Smooth muscle cell (in vitro differentiated cells): ENCODE data around the gene SYNE2. TPM values are rescaled to one million over a fixed set of nuclear protein-coding genes. Genes with fewer than 3 reads are reported as not detected.
"Not testable (repeated sequence)": the region's sequence is repeated elsewhere in the genome, so short reads cannot be mapped to it uniquely, and the experiment has no call there.

ENCODE experiments used
- DNase-seq: peaks from one replicate; lab custom pipeline; 2025; ENCODE audit not compliant: unreplicated experiment; lab: John Stamatoyannopoulos, UW
- H2AFZ ChIP-seq: fragments of 200-600 bp; sonication (generic); 2 replicates; pipeline ENCODE4 v1.6.0; 2016; ENCODE audit warnings: antibody characterized with exemption, low read depth, mild to moderate bottlenecking
- H3F3A ChIP-seq: fragments of 200-600 bp; sonication (generic); 2 replicates; pipeline ENCODE4 v1.6.0; 2017; ENCODE audit warnings: antibody characterized with exemption, low read depth
- H3K27ac ChIP-seq: fragments of 200-600 bp; sonication (generic); 2 replicates; pipeline ENCODE4 v1.5.1; 2016; ENCODE audit warnings: low read depth, mild to moderate bottlenecking
- H3K27me3 ChIP-seq: fragments of 200-600 bp; sonication (generic); 2 replicates; pipeline ENCODE4 v1.6.1; 2016; ENCODE audit warnings: low read depth, mild to moderate bottlenecking
- H3K36me3 ChIP-seq: fragments of 200-600 bp; sonication (generic); 2 replicates; pipeline ENCODE4 v1.5.1; 2016; ENCODE audit warnings: low read depth
- H3K4me1 ChIP-seq: fragments of 200-600 bp; sonication (generic); 2 replicates; pipeline ENCODE4 v1.5.1; 2016; ENCODE audit warnings: low read depth
- H3K4me2 ChIP-seq: fragments of 200-600 bp; sonication (generic); 2 replicates; pipeline ENCODE4 v1.6.0; 2016; ENCODE audit warnings: mild to moderate bottlenecking
- H3K4me3 ChIP-seq: fragments of 200-600 bp; sonication (generic); 2 replicates; pipeline ENCODE4 v1.5.1; 2016; ENCODE audit warnings: mild to moderate bottlenecking
- H3K79me2 ChIP-seq: fragments of 200-600 bp; sonication (generic); 2 replicates; pipeline ENCODE4 v1.6.0; 2016; ENCODE audit warnings: low read depth, mild to moderate bottlenecking
- H3K9ac ChIP-seq: fragments of 200-600 bp; sonication (generic); 2 replicates; pipeline ENCODE4 v1.6.0; 2016; ENCODE audit warnings: low read depth
- H3K9me3 ChIP-seq: fragments of 200-600 bp; sonication (generic); replicated peaks from 2 replicates; pipeline ENCODE4 v1.5.1; 2016; ENCODE audit warnings: low read depth
- H4K20me1 ChIP-seq: fragments of 200-600 bp; sonication (generic); 2 replicates; pipeline ENCODE4 v1.6.0; 2016; ENCODE audit warnings: low read depth
- WGBS: methylation state at CpG from one replicate; pipeline ENCODE4 v1.1.7; 2016; ENCODE audit warnings: low lambda C conversion rate; 5-methylcytosine and 5-hydroxymethylcytosine counted together
- polyA plus RNA-seq: library from polyadenylated mRNA; unstranded; fragments of >200 nt; fragmentation: Nextera tagmentation; extraction: Ambion mirVana; gene quantifications from 2 replicates; pipeline ENCODE4 v1.2.1, GENCODE V29; 2016
- total RNA-seq: library from RNA; depleted of rRNA; stranded (reverse); fragments of >200 nt; gene quantifications from 2 replicates; pipeline ENCODE4 v1.2.3, GENCODE V29; 2014
- TF ChIP-seq, protein P1 (sequence below): fragments of 200-600 bp; sonication (generic); IDR thresholded peaks from 2 replicates; pipeline ENCODE4 v1.5.1; 2017; ENCODE audit warnings: borderline replicate concordance, mild to moderate bottlenecking, antibody characterized with exemption; ENCODE audit not compliant: insufficient read depth, poor library complexity, severe bottlenecking

The SYNE2 gene
- total and polyA plus RNA-seq, 2 experiments from 2014 or later, result 4.8 to 20.9 TPM

- Histone ChIP-seq H3K27me3 (no peaks in the 10 kb centered on the region), H3F3A (no peaks in the 10 kb centered on the region), H3K36me3 (no peaks in the 10 kb centered on the region), H3K79me2 (no peaks in the 10 kb centered on the region), H3K9ac (no peak overlapping the region), H3K4me2 (no peak overlapping the region), H3K9me3 (no peaks in the 10 kb centered on the region), H2AFZ (no peak overlapping the region), H3K27ac (no peak overlapping the region), H3K4me1 (no peaks in the 10 kb centered on the region), H3K4me3 (no peak overlapping the region), H4K20me1 (no peaks in the 10 kb centered on the region)
- TF ChIP-seq, protein P1, sequence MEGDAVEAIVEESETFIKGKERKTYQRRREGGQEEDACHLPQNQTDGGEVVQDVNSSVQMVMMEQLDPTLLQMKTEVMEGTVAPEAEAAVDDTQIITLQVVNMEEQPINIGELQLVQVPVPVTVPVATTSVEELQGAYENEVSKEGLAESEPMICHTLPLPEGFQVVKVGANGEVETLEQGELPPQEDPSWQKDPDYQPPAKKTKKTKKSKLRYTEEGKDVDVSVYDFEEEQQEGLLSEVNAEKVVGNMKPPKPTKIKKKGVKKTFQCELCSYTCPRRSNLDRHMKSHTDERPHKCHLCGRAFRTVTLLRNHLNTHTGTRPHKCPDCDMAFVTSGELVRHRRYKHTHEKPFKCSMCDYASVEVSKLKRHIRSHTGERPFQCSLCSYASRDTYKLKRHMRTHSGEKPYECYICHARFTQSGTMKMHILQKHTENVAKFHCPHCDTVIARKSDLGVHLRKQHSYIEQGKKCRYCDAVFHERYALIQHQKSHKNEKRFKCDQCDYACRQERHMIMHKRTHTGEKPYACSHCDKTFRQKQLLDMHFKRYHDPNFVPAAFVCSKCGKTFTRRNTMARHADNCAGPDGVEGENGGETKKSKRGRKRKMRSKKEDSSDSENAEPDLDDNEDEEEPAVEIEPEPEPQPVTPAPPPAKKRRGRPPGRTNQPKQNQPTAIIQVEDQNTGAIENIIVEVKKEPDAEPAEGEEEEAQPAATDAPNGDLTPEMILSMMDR, result no peak
- no peak for DNase-seq
- 97% methylated on average over 2 of the region's 2 CpGs for WGBS
These were observed 173.8 kb downstream of the SYNE2 start for GRCh38 chr14:64026600-64026999.

DNA sequence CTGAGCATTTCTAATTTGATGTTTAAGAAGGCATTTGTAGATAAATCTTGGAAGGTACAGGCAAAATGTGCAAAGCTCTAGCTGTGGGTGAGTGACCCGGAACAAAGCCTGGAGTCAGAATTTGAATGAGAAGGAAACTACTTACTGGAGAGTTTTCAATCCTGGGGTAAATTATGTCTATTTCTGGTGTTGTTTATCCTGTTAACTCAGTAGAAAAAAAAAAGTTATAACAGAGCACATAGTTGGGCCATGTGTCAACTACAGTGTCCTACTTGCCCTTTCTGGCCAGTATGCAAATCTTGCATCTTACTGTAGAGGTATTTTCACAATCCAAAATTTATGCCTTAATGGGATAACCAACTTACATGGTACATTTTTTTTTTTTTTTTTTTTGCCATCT is 182.3 kb downstream of the SYNE2 start:
- Histone ChIP-seq H3K79me2 (no peaks in the 10 kb centered on the region), H4K20me1 (no peaks in the 10 kb centered on the region), H3K4me3 (no peak overlapping the region), H2AFZ (no peak overlapping the region), H3K4me1 (peaks cover 9% of the 10 kb centered on the region), H3K9ac (no peak overlapping the region), H3K9me3 (no peaks in the 10 kb centered on the region), H3K27me3 (no peaks in the 10 kb centered on the region), H3K4me2 (peak overlapping the region; percentile 55), H3K36me3 (no peaks in the 10 kb centered on the region), H3K27ac (peak overlapping the region; percentile 26), H3F3A (no peaks in the 10 kb centered on the region)
- no peak for DNase-seq
- TF ChIP-seq, protein P1, result no peak
- whole genome bisulfite sequencing, result 76% methylated on average over 1 of the region's 1 CpG

DNA sequence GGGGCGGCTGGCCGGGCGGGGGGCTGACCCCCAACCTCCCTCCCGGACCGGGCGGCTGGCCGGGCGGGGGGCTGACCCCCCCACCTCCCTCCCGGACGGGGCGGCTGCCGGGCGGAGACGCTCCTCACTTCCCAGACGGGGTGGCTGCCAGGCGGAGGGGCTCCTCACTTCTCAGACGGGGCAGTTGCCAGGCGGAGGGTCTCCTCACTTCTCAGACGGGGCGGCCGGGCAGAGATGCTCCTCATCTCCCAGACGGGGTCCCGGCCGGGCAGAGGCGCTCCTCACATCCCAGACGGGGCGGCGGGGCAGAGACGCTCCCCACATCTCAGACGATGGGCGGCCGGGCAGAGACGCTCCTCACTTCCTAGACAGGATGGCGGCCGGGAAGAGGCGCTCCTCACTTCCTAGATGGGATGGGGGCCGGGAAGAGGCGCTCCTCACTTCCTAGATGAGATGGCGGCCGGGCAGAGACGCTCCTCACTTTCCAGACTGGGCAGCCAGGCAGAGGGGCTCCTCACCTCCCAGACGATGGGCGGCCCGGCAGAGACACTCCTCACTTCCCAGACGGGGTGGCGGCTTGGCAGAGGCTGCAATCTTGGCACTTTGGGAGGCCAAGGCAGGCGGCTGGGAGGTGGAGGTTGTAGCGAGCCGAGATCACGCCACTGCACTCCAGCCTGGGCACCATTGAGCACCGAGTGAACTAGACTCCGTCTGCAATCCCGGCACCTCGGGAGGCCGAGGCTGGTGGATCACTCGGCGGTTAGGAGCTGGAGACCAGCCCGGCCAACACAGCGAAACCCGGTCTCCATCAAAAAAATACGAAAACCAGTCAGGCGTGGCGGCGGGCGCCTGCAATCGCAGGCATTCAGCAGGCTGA is 185.3 kb downstream of the SYNE2 start:
- not testable (repeated sequence) for H3K36me3 ChIP-seq, H2AFZ ChIP-seq, H3F3A ChIP-seq, H3K4me2 ChIP-seq, H3K27me3 ChIP-seq, H3K4me1 ChIP-seq, DNase-seq, H3K79me2 ChIP-seq, H3K9me3 ChIP-seq, H4K20me1 ChIP-seq, H3K27ac ChIP-seq, H3K4me3 ChIP-seq, H3K9ac ChIP-seq
- WGBS, result 97% methylated on average over 47 of the region's 66 CpGs

DNA sequence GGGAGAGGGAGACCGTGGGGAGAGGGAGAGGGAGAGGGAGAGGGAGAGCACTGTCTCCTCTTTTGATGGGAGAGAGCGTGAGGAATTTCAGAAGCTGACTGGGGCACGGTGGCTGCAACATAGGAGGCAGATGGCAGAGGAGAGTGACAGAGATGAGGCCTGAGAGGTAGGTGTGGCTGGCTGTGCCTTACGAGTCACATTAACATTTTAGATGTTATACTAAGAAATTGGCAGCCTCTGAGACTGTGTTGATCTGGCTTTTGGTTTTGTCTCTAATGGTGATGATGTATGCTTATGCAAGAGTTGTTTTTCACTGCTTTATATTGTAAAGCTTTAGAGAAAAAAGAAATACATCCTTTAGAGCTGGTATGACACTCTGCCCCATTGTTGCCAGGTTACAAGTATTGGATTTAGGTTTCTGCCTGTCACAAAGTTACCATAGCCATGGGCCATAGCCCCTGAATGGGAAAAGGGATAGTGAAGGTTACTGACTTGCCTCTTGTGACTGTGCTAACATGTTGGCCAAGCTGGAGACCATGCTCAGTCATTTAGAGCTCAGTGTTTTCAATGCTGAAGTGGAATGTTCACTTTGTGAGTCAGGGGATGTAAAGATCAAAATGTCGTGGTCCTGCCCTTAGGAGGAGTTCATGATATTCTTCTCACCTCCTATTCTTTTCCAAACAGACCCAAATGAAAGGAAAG is 186.2 kb downstream of the SYNE2 start:
- Histone ChIP-seq H3K4me2 (no peak overlapping the region), H3K79me2 (no peaks in the 10 kb centered on the region), H3K9me3 (no peaks in the 10 kb centered on the region), H3K27ac (no peak overlapping the region), H3F3A (no peaks in the 10 kb centered on the region), H3K9ac (no peak overlapping the region), H3K4me1 (peaks cover 9% of the 10 kb centered on the region), H4K20me1 (no peaks in the 10 kb centered on the region), H3K4me3 (no peak overlapping the region), H3K36me3 (no peaks in the 10 kb centered on the region), H3K27me3 (no peaks in the 10 kb centered on the region), H2AFZ (no peak overlapping the region)
- TF ChIP-seq, protein P1, result no peak
- 93% methylated on average over 5 of the region's 5 CpGs for WGBS
- no peak for DNase-seq
